Measurements from ENCODE around the gene FLNC.

The FLNC gene, protein sequence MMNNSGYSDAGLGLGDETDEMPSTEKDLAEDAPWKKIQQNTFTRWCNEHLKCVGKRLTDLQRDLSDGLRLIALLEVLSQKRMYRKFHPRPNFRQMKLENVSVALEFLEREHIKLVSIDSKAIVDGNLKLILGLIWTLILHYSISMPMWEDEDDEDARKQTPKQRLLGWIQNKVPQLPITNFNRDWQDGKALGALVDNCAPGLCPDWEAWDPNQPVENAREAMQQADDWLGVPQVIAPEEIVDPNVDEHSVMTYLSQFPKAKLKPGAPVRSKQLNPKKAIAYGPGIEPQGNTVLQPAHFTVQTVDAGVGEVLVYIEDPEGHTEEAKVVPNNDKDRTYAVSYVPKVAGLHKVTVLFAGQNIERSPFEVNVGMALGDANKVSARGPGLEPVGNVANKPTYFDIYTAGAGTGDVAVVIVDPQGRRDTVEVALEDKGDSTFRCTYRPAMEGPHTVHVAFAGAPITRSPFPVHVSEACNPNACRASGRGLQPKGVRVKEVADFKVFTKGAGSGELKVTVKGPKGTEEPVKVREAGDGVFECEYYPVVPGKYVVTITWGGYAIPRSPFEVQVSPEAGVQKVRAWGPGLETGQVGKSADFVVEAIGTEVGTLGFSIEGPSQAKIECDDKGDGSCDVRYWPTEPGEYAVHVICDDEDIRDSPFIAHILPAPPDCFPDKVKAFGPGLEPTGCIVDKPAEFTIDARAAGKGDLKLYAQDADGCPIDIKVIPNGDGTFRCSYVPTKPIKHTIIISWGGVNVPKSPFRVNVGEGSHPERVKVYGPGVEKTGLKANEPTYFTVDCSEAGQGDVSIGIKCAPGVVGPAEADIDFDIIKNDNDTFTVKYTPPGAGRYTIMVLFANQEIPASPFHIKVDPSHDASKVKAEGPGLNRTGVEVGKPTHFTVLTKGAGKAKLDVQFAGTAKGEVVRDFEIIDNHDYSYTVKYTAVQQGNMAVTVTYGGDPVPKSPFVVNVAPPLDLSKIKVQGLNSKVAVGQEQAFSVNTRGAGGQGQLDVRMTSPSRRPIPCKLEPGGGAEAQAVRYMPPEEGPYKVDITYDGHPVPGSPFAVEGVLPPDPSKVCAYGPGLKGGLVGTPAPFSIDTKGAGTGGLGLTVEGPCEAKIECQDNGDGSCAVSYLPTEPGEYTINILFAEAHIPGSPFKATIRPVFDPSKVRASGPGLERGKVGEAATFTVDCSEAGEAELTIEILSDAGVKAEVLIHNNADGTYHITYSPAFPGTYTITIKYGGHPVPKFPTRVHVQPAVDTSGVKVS (N-terminal part only)

DNA sequence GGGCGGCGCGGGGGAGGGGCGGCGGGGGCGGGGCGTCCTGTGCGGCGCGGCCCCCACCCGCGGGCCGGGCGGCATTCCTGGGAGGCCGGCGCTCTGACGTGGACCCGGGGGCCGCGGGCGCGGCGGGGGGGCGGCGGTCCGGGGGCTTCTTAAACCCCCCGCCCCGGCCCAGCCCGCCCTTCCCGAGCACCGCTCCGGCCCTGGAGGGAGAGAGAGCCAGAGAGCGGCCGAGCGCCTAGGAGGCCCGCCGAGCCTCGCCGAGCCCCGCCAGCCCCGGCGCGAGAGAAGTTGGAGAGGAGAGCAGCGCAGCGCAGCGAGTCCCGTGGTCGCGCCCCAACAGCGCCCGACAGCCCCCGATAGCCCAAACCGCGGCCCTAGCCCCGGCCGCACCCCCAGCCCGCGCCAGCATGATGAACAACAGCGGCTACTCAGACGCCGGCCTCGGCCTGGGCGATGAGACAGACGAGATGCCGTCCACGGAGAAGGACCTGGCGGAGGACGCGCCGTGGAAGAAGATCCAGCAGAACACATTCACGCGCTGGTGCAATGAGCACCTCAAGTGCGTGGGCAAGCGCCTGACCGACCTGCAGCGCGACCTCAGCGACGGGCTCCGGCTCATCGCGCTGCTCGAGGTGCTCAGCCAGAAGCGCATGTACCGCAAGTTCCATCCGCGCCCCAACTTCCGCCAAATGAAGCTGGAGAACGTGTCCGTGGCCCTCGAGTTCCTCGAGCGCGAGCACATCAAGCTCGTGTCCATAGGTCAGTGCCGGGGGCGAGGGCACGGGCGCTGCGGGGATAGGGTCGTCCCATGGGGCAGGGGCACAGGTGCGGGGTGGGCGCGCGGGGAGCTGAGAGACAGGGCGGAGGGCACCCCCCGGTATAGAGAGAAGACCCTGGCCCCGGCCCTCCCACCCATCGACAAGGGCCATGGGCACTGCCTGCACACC lies at the start of gene FLNC:
FLNC (plus strand) TSS at position 176 of the 947 bp plus-strand sequence; CDS start at position 408, 232 bp downstream.
- DNase-seq: peak; percentile 5

DNA sequence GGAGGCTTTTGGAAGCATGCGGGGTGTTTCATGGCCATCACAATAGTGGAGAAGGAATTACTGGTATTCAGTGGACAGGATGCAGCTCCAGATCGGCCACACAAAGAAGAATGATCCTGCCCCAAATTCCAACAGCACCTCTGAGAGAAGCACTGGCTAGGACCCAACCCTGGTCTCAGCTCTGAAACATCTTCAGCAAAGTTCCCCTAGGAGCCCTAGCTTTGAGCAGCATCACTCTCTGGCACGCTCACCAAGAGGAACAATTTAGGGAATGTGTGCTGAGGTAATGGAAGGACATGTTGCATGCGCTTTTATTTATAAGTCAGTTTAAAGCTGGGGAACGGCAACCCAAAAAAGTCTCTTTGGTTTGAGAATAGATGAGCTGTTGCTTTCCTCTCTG lies 49.1 kb upstream of the FLNC start:
- DNase-seq: no peak

DNA sequence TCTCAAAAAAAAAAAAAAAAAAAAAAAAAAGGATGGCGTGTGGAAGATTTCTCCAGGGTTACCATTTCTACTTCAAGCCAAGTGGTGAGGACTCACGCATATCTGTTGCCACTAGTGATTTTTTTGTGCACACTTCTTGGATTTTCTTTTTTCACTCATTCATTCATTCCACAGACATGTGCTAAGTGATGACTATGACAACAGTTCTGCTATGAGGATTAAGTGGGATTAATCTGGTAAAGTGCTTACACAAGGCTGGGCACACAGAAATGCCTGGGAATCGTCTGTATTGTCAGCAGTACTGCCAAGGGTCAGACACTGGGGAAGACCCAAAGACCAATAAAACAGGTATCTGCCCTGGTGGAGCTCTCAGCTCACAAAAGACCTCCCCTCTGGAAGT lies 48.4 kb upstream of the FLNC start:
- no peak for DNase-seq

DNA sequence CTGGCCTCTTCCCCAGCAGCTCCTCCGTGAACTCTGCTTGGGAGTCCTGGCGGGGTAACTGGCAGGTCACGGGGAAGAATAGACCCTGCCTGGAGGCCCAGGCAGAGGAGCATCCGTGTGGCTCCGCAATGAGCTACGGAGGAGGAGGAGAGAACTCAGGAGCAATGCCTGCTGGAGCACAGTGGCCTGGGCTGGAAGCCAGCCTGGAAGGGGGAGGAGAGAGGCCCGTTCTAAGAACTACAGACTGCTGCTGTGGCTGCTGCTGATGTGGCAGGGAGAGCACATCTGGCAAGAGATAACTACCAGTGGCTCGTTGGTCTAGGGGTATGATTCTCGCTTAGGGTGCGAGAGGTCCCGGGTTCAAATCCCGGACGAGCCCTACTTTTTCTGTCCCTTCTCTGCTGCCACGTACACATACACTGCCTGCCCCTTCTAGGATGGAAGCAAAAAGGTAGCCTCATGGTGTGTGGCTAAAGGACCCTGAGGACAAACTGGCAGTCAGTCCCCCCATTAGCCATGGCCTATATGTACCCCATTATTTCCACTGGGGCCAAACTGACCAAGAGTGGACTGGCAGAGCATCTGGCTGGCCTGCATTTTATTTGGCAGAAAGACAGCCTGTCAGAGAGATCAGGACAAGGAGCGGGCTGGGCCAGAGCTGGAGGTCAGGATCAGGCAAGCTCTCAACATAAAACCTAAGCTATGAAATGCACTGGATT lies 46.9 kb upstream of the FLNC start:
- DNase-seq: no peak

DNA sequence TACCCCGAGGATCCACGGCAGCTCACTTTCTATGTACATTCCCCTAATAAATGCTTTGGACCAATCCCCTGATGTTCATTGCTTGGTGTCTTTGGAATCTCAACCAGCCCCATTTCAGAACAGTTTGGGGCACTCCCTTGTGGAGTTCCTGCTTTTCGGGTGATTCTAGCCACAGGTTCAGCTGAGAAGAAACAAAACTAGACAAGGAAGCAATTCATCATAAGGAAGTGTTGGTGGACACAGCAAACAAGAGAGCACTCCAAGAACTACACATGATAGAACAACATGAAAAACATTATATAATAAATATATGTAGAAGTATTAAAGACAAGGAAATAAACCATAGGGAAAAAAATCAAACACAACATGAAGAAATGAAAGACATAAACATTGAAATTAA lies 44.5 kb upstream of the FLNC start:
- no peak for DNase-seq

DNA sequence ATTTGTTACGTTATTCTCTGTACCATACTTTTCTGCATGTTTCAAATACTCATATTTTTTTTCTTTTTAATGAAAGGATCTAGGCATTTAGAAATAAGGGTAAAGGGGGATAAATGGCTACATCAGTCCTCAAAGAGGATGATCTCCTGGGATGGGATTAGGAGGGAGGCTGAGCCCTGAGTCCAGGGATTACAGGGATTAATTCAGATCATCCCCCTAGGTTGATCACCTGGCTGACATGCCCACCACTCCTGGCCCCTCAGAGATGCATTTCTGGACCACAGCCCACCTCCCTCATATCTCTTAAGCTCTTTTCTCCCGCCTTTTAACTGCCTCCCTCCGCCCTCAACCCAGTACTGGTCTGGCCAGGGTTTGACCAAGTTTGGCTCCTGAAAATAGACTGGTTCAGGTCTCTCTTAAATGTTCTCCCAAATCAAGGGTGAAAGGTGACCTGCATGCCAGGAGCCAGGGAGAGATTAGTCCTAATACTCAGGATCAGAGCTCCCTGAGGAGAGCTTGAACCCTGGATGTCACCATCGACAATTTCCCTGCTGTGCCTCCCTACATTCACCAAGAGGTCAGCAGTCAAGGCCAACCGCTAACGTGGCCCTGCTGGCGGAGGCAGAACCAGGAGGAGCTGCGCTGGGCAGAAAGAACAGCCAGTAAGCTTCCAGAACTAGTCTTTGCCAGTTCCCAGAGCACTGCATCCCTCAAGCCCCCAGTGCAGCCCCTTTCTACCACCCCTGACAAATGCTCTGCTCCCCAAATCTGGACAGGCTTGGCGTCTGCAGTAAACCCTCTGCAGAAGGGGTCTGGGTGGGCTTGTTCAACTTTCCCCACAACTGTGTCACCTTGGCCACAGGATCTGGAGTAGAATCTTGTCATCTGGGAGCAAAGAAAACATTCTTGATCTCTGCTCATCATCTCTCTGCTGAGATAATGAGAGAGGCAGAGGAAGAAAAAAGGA lies 41.5 kb upstream of the FLNC start:
- DNase-seq: no peak

DNA sequence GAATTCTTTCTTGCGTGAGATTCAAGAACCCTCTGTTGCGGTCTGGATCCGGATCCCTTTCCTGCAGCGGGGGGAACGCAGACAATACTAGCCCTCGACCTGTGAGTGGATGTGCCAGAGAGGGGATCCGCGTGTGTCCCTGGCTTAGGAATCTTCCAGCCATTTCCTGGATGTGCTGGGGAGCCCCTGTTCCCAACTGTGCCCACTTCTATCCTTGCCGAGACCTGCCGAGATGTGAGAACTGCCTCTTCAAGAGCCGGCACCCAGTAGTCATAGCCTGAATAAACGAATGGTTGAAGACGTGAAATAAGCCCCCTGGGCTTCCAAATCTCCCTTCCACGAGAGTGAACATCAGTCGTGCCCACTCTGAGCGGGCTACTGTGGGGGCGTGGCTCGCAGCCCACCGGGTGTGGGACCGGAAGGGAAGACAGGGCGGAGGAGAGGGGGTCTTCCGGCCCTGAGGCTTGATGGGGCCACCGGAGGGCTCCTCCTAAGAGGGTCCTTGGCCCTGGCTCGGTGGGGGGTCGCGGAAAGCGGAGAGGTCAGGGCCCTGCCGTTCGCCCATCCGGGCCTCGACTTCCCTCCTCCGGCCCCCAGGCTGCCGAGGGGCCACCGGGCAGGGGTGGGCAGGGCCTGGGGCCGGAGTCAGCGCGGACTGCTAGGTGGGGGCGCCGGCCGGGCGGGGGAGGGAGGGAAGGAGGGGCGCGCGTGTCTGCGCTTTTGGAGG lies 39.7 kb upstream of the FLNC start:
- no peak for DNase-seq

DNA sequence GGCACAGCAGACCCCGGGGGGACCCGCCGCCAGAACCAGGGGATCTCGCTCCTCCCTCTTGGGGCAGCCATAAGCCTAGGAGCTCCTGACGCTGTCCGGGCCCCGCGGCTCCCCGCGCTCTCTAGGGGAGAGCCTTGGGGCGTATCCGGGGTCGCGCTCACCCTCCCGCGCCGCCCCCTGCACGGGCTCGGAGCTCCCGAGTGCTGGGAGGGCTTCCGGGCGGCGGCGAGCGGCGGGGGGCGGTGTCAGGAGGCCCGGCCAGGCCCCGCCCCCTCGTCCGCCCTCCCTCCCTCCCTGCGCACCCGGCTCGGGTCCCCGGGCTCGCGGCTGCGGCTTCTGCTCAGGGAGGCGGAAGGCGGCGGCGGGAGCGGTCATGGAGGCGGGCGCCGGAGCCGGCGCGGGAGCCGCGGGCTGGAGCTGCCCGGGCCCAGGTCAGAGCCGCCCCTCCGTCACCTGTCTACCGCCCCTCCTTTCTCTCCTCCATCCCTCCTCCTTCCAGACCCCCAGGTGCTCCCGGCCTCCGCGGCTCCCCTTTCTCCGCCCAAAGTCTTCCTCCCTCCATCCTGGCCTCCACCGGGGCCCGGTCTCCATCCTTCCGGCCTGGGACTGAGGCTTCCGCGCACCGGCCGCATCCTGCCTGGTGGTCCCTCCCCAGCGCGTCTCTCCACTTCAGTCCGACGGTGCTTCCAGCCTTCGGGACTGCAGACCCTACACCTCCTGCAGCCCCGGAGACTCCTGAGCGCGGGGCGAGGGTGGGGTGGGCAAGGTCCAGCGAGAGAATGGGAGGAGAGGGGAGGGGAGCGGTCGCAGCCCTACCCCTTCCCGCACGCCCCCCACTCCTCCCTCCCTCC lies 38.9 kb upstream of the FLNC start, which contains the start of gene CCDC136:
CCDC136 (plus strand) TSS at position 848 of the 851 bp plus-strand sequence. CDS start 444 bp downstream, outside the sequence.
- peak; percentile 65 for DNase-seq

DNA sequence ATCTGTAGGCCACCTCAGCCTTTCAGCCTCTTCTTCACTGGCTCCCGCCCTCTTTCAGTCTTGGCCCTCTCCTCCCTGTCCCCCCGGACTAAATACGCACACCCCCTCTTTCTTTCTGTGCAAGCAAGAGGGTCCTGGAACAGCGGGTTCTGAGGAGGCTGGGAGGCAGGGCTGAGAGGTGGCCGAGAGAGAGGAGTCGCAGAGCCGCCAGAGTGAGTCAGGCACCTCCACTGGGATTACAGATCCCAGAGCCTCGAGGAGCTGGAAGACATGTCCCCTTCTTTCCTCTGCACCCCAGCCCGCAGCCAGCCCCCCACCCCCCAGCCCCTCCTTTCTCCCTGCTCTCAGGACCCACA lies 38.3 kb upstream of the FLNC start:
- DNase-seq: no peak

DNA sequence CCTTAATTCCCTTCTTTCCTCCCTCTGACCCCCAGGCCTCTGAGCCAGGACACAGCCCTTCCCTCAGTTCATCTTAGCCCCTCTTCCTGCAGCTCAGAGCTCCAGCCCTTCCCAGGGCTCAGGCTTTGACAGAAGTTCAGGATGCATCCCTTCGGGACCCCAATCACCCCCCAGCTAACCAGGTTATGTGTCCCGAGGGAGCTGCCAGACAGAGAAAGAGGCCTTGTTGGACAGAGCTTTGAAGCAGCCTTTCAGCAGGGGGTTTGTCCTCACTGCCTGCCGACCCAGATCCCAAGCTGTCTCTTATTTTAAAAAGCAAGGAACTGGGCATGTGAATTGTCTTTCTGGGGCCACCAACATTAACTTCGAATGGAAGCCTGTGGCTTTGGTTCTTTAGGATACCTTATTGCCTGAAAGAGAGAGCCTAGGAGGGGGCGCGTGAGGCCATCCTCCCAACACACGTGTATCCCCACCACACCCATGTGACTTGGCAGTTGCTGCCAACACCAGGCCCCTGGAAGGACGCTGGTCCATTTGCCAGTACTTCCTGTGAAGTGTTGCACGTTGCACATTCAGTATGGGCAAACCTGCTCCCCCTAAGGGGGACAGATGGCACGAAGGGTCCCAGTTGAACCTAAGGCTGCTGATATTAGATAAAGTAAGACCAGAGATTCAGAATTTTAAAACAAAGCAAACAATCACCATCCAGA lies 37.6 kb upstream of the FLNC start:
- no peak for DNase-seq

DNA sequence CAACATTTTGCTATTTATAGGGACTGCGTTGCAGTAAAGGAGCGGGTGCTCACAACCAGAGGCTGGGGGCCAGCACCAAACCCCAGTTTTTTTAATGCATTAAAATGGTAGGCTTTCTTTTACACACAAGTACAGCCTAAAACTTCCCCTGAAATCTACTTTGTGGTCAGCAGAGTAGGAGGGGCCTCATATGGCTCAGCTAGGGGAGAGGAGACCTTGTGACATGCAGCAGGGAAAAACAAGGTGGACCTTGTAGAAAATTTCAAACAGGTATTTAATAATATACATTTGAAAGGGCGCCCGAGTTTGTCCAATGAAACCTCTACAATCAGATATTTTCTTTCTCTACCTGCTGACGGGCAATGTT lies 37.0 kb upstream of the FLNC start:
- no peak for DNase-seq

DNA sequence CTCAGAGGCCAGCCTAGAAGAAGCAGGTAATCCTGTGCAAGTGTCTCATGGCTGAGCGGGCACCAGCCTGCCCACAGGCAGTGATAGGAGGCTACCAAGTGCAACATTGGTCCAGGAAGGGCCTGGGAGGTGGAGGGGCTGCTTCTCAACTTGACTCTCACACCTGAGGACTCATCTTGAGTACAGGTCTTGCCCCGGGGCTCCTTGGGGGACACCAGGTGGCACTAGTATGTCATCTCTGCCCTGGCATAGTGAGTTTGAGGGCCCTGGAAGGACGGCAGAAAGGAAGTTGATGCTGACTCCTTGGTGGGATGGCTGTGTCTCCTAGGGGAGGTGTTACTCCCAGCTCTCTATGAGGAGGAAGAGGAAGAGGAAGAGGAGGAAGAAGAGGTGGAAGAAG lies 36.2 kb upstream of the FLNC start:
- no peak for DNase-seq

DNA sequence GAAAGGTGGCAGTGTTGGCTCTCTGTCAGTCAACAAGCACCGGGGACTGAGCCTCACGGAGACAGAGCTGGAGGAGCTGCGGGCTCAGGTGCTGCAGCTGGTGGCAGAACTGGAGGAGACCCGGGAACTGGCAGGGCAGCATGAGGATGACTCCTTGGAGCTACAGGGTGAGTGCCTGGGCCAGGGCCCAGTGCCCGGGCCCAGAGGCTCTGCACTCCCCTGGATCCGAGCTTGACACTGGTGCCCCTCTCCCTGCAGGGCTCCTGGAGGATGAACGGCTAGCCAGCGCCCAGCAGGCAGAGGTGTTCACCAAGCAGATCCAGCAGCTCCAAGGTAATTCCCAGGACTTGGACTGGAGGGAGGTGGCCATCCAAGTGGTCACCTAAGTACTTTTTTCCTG lies 35.8 kb upstream of the FLNC start:
- no peak for DNase-seq

DNA sequence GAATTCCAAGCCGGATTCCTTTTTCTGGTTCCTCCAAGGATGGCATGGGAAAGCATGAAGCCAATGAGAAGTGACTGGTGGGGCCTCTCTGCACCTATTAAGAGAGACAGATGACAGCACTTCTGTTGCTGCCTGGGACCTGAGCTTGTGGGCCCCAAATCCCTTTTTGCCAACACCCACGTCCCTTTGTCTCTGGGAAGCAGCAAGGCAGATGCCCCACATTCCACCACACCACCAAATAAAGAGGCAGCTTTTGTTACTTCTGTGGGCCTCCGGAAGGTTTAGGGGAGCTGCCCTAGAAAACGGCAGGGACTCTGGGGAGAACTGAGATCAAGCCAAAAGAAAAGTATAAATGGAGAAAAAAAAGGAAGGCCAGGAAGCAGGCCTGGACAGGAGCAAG lies 35.1 kb upstream of the FLNC start:
- DNase-seq: no peak

DNA sequence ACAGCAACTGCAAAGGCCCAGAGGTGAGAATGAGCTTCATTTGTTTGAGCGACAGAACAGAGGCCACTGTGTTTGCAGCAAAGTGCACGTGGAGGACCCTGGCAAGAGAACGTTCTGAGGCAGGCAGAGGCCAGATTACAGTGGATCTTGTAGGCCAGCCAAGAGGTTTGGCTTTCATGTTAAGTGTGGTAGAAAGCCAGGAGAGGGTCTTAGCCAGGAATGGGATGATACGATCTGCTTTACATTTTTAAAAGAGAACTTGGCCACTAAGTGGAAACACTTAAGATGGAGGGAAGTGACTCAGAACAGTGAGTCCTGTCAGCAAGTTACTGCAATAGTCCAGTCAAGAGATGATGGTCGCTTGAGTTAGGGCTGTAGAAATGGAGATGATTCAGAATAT lies 33.9 kb upstream of the FLNC start:
- DNase-seq: no peak

DNA sequence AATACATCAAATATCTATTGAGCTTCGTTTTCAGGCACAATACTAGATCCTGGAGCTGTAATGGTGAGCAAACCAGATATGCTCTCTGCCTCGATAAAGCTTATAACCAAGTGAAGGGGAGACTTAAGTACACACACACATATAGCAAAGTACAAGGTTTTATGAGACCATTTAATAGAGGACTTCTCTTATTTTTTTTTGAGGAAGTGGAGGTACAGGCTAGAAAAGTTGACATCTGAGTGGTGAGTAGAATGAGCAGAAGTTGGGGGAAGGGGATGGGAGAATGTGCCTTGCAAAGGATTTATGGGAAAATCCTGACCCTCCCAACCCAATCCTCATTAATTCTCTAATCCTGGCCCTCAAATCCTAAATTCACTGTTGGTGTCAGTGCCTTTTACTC lies 30.8 kb upstream of the FLNC start:
- DNase-seq: no peak

DNA sequence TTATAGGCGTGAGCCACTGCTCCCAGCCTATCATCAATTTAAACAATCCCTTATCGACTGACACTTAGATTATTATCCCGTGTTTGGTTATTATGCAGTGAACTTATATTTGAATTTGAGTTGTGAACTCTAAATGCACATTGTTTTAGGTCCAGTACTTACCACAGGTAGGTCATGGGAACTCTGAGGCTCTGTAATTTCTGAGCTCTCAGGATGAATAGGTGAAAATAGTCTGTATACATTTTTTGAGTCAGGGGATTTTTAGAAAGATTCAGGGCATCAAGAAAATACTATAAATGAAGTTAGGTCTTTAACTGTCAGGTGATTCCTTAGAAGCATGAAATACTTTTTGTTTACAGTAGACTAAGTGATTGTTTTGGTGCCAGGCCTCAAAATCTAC lies 29.6 kb upstream of the FLNC start:
- no peak for DNase-seq

DNA sequence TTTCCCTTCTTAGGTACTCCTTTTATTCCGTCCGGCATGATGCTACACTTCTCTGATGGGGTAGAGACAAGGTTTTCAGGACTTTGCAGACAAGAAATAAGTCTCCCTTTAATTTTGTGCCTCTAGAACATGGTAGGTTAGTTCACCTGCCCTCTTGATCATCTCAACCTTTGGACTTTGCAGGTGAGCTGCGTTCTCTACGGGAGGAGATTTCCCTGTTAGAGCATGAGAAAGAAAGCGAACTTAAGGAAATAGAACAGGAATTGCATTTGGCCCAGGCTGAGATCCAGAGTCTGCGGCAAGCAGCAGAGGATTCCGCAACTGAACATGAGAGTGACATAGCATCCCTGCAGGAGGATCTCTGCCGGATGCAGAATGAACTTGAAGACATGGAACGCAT lies 29.2 kb upstream of the FLNC start:
- DNase-seq: no peak
